Suppressor macrophage treated with lipopolysaccharide for 1 hour (primary cell): ENCODE results near the gene SLC26A4.

Experiments used
- DNase-seq, 3 donors: peaks; one replicate each; pipeline ENCODE4 v3.0.0-alpha.2; 2020 to 2022

SLC26A4 gene

DNA sequence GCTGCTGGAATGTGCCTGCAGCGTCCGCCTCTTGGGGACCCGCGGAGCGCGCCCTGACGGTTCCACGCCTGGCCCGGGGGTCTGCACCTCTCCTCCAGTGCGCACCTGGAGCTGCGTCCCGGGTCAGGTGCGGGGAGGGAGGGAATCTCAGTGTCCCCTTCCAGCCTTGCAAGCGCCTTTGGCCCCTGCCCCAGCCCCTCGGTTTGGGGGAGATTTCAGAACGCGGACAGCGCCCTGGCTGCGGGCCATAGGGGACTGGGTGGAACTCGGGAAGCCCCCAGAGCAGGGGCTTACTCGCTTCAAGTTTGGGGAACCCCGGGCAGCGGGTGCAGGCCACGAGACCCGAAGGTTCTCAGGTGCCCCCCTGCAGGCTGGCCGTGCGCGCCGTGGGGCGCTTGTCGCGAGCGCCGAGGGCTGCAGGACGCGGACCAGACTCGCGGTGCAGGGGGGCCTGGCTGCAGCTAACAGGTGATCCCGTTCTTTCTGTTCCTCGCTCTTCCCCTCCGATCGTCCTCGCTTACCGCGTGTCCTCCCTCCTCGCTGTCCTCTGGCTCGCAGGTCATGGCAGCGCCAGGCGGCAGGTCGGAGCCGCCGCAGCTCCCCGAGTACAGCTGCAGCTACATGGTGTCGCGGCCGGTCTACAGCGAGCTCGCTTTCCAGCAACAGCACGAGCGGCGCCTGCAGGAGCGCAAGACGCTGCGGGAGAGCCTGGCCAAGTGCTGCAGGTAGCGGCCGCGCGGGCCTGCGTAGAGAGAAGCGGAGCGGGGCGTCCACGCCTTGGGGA lies 645 bp downstream of the SLC26A4 start:
- peak in 2 of 3 donors; percentile 24 to 41 for DNase-seq

GRCh38 chr7:107661865-107662379 lies 1.3 kb downstream of the SLC26A4 start:
- no peak for DNase-seq

- DNase-seq: no peak
Observed at GRCh38 chr7:107663196-107663595, 2.6 kb downstream of the SLC26A4 start.

DNA sequence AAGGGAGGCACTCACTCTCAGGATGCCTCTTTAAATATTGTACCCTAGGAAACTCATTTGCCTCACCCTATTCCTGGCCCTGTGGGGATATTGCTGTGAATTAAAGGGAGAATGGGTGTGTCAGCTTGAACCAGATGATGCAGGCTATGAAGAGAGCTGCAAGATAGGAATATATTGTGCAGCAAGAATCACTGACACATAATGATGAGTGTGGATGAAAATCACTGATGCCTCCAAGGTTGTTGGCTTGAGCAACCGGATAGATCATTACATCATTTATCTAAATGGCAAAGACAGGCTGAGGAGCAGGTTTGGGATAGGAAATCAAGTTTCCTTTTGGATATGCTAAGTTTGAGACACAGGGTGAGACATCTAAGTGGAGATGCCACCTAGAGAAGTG lies 6.2 kb downstream of the SLC26A4 start:
- DNase-seq: no peak

- no peak for DNase-seq
Observed at GRCh38 chr7:107667341-107667740, 6.7 kb downstream of the SLC26A4 start.

DNA sequence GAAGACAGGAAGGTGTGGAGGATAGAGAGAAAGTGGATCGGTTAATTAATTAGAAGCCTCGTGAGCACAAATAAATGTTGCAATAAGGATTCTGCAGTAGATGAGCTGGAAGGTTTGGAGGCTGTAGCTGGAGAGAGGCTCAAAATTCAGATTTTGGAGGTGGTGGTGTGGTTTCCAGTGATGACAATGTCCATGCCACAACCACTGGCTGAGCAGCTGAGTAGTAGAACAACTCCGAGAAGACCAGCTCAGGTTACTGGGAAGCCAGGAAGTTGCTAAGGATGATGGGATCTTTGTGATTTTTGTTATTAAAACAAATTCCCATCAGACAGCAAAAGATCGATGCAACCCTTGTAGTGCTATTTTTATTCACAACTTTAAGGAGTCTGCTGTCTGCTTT lies 7.7 kb downstream of the SLC26A4 start:
- no peak for DNase-seq

GRCh38 chr7:107672183-107672582 lies 11.6 kb downstream of the SLC26A4 start:
- DNase-seq: no peak

DNA sequence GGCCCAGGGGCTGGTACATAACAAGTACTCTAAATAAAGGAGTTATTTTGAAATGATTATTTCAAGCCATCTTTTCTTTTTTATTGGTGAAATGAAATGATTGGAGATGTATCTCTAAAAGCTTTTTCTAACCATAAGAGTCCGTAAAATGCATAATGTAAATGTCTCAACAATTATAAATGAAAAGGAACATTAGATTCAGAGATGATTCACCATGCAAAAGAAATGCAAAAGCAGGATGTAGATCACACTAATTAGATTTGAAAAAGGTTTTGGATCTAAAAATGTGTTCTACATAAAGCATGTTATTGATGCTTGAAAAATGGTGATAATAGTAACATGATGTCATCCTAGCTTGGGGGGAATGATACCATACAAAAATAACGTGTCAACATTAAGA lies 15.6 kb downstream of the SLC26A4 start:
- DNase-seq: no peak

DNA sequence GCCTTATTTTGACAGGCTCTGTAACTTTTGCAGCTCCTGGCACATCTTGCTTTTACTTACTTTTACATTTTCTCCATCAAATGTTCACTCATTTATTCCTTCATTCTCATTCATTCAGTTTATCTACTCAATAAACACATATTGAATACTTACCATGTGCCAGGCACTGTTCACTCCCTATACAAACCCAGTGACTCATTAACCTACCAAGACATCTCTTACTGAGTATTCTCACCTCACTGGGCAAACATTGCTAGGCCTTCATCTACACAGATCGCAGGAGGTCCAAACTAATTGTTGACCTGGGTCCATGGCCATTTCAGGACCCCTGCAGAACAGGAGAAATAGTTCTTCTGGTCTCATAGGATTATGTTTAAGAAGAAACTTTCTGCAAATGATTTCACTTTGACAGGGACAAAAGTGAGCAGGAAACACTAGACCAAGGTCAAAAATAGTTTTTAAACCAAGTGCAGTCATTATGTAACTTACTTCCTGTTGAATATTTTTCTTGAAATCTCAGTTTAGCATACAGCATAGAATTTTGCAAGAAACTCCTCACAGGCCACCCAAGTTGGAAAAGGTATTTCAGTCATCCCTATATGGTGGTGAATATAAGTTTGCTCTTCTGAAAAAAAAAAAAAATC lies 17.6 kb downstream of the SLC26A4 start:
- no peak for DNase-seq

GRCh38 chr7:107680478-107680877 lies 19.9 kb downstream of the SLC26A4 start:
- DNase-seq: no peak

- DNase-seq: no peak
Observed at GRCh38 chr7:107682886-107683285, 22.3 kb downstream of the SLC26A4 start.

- DNase-seq: no peak
Observed at GRCh38 chr7:107684287-107684686, 23.7 kb downstream of the SLC26A4 start.

DNA sequence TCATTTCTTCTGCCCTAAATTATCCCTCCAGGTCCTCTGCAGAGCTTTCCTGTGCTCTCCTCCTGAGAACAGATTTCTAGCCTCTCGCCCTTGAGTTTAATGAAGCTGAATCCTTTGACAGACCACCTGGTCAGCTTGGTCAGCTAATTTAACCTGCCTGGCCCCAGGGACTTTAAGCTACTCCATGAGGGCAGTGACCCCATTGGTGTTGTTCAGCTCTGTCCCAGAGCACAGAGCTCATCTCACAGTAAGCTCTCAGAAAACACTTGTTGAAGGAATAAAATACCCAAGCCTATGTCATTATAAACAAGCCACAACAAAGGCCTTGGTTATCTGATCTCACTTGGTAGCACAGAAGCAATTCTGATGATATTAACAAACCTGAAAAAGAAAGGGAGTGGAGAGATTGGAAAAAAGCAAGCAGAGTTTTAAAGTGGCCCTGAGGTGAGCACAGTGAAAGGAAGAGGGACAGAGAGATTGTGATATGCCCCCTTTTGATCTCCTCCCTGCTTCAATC lies 24.4 kb downstream of the SLC26A4 start:
- DNase-seq: no peak

DNA sequence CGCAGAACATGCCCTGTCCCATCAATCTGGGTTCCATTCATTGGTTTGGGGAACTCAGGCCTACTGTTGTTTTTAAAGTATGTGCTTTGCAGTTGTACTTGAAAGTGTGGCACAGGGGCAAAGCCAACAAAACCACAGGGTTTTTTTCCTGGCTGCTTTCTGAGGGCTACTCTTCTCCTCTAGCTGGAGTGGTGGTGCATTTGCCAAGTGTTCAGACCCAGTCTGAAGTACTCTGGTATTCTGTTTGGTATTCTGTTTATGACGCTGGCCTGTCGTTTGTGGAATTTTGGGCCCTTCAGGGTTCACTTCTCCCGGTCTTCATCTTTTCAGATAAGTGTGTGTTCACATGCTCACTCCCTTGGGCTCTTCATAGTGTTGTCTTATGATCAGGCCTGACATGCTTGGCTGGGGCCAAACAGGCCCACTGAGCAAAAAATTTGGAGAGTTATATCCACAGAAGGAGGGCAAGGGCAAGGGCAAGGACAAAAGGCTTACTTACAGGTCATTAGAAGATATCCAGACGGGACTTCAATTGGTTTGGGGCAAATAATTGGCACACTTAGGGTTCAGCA lies 26.3 kb downstream of the SLC26A4 start:
- no peak for DNase-seq

DNA sequence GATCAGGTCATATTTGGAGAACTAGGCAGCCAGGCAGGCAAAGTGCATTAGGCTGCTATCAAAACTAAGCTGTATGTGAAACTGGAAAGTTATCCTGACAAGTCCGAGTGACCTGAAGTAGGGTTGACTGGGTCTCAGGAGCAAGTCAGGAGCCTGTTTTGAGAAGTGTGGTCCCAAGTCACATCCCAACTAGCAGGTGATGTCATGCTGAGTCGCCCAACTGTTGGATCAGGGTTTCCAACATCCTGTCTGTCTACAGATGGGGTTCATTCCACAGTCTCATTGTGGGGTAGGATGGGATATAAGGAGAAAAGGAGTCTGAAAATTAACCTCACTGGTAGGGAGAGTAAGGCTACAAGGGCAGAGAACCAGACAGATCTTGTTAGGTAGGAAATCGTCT lies 27.0 kb downstream of the SLC26A4 start:
- no peak for DNase-seq

GRCh38 chr7:107689553-107689952 lies 28.9 kb downstream of the SLC26A4 start:
- DNase-seq: no peak

DNA sequence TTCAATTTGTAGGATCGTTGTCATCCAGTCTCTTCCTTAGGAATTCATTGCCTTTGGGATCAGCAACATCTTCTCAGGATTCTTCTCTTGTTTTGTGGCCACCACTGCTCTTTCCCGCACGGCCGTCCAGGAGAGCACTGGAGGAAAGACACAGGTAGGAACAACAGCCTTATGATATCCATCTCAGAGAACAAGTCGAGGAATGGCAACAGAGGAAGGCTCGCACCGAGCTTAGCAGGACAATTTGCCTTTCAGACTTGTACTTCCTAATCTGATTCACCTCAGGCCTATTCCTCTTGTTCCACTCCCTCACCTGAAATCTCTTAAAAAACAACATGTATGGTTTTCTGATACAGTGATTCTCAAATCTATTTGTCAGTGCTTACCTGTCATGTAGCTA lies 29.5 kb downstream of the SLC26A4 start:
- DNase-seq: no peak

- no peak for DNase-seq
Observed at GRCh38 chr7:107690611-107691010, 30.0 kb downstream of the SLC26A4 start.

GRCh38 chr7:107691716-107692115 lies 31.1 kb downstream of the SLC26A4 start:
- peak in 1 of 3 donors; percentile 2 for DNase-seq

- DNase-seq: no peak
Observed at GRCh38 chr7:107692501-107692900, 31.9 kb downstream of the SLC26A4 start.

- no peak for DNase-seq
Observed at GRCh38 chr7:107693396-107693795, 32.8 kb downstream of the SLC26A4 start.

GRCh38 chr7:107694386-107694785 lies 33.8 kb downstream of the SLC26A4 start:
- DNase-seq: no peak

DNA sequence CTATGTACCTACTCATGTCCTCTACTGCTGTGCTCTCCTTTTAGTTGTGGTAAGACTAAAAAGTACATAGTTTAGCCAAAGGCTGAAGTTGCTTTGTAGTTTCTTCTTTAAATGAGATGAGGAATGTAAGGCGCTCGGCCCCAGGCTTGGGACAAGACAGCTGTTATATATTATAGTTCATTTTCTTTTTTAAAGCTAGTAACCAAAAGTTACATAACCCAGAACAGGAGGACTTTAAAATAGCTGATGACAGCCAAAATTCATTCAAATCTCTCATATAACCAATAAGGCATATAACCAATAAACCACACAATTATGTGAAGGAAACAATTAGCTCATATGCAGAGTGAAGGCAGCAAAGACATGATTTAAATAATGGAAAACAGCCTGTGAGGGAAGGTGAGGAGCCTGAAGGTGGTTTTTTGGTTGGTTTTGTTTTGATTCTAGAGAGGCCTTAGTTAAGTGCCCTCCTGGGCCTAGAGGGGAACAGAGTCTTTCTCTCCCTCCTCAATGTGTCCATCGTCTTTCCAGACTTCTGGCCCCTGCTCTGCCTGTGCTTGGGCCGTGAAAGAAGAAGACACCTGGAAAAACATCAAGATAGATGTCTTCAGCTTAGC lies 35.8 kb downstream of the SLC26A4 start:
- no peak for DNase-seq
